Smooth muscle cell (in vitro differentiated cells): ENCODE results near the gene CCNDBP1. TPM values are rescaled to one million over a fixed set of nuclear protein-coding genes. Genes with fewer than 3 reads are reported as not detected.

Experiments used
- DNase-seq: peaks from one replicate; lab custom pipeline; 2025; ENCODE audit not compliant: unreplicated experiment; lab: John Stamatoyannopoulos, UW
- H2AFZ ChIP-seq: fragments of 200-600 bp; sonication (generic); 2 replicates; pipeline ENCODE4 v1.6.0; 2016; ENCODE audit warnings: antibody characterized with exemption, low read depth, mild to moderate bottlenecking
- H3F3A ChIP-seq: fragments of 200-600 bp; sonication (generic); 2 replicates; pipeline ENCODE4 v1.6.0; 2017; ENCODE audit warnings: antibody characterized with exemption, low read depth
- H3K27ac ChIP-seq: fragments of 200-600 bp; sonication (generic); 2 replicates; pipeline ENCODE4 v1.5.1; 2016; ENCODE audit warnings: low read depth, mild to moderate bottlenecking
- H3K27me3 ChIP-seq: fragments of 200-600 bp; sonication (generic); 2 replicates; pipeline ENCODE4 v1.6.1; 2016; ENCODE audit warnings: low read depth, mild to moderate bottlenecking
- H3K36me3 ChIP-seq: fragments of 200-600 bp; sonication (generic); 2 replicates; pipeline ENCODE4 v1.5.1; 2016; ENCODE audit warnings: low read depth
- H3K4me1 ChIP-seq: fragments of 200-600 bp; sonication (generic); 2 replicates; pipeline ENCODE4 v1.5.1; 2016; ENCODE audit warnings: low read depth
- H3K4me2 ChIP-seq: fragments of 200-600 bp; sonication (generic); 2 replicates; pipeline ENCODE4 v1.6.0; 2016; ENCODE audit warnings: mild to moderate bottlenecking
- H3K4me3 ChIP-seq: fragments of 200-600 bp; sonication (generic); 2 replicates; pipeline ENCODE4 v1.5.1; 2016; ENCODE audit warnings: mild to moderate bottlenecking
- H3K79me2 ChIP-seq: fragments of 200-600 bp; sonication (generic); 2 replicates; pipeline ENCODE4 v1.6.0; 2016; ENCODE audit warnings: low read depth, mild to moderate bottlenecking
- H3K9ac ChIP-seq: fragments of 200-600 bp; sonication (generic); 2 replicates; pipeline ENCODE4 v1.6.0; 2016; ENCODE audit warnings: low read depth
- H3K9me3 ChIP-seq: fragments of 200-600 bp; sonication (generic); replicated peaks from 2 replicates; pipeline ENCODE4 v1.5.1; 2016; ENCODE audit warnings: low read depth
- H4K20me1 ChIP-seq: fragments of 200-600 bp; sonication (generic); 2 replicates; pipeline ENCODE4 v1.6.0; 2016; ENCODE audit warnings: low read depth
- CTCF ChIP-seq: fragments of 200-600 bp; sonication (generic); IDR thresholded peaks from 2 replicates; pipeline ENCODE4 v1.5.1; 2017; ENCODE audit warnings: borderline replicate concordance, mild to moderate bottlenecking, antibody characterized with exemption; ENCODE audit not compliant: insufficient read depth, poor library complexity, severe bottlenecking
- WGBS: methylation state at CpG from one replicate; pipeline ENCODE4 v1.1.7; 2016; ENCODE audit warnings: low lambda C conversion rate; 5-methylcytosine and 5-hydroxymethylcytosine counted together
- polyA plus RNA-seq: library from polyadenylated mRNA; unstranded; fragments of >200 nt; fragmentation: Nextera tagmentation; extraction: Ambion mirVana; gene quantifications from 2 replicates; pipeline ENCODE4 v1.2.1, GENCODE V29; 2016
- total RNA-seq: library from RNA; depleted of rRNA; stranded (reverse); fragments of >200 nt; gene quantifications from 2 replicates; pipeline ENCODE4 v1.2.3, GENCODE V29; 2014

Gene CCNDBP1
- total RNA-seq, result 29.6 and 30.5 TPM in 2 replicates
- polyA plus RNA-seq, result 22.1 and 33.4 TPM in 2 replicates

GRCh38 chr15:43185157-43186002 lies at the start of gene CCNDBP1:
CCNDBP1 (plus strand) TSS chr15:43185403; CDS start chr15:43185499, 96 bp downstream.
- peaks cover 8% of the 10 kb centered on the region for H3K4me1 ChIP-seq
- peak within 1 kb of the TSS; percentile 95 for H2AFZ ChIP-seq
- H3K27ac ChIP-seq, result no peak within 1 kb of the TSS
- peaks cover 14% of the 10 kb centered on the region for H3F3A ChIP-seq
- peak; percentile 25 for DNase-seq
- no peaks in the 10 kb centered on the region for H4K20me1 ChIP-seq
- peak within 1 kb of the TSS; percentile 85 for H3K4me3 ChIP-seq
- H3K4me2 ChIP-seq, result peak within 1 kb of the TSS; percentile 99
- H3K9ac ChIP-seq, result peak within 1 kb of the TSS; percentile 36
- H3K79me2 ChIP-seq, result peaks cover 9% of the 10 kb centered on the region
- H3K9me3 ChIP-seq, result no peaks in the 10 kb centered on the region
- H3K36me3 ChIP-seq, result no peaks in the 10 kb centered on the region
- H3K27me3 ChIP-seq, result no peaks in the 10 kb centered on the region
- TF ChIP-seq CTCF, result peak; percentile 31
- WGBS, result under 1% methylated on average over 45 of the region's 69 CpGs

- no peaks in the 10 kb centered on the region for H4K20me1 ChIP-seq
- DNase-seq, result no peak
- no peak overlapping the region for H3K9ac ChIP-seq
- TF ChIP-seq CTCF, result no peak
- no peaks in the 10 kb centered on the region for H3F3A ChIP-seq
- H3K4me3 ChIP-seq, result no peak overlapping the region
- no peaks in the 10 kb centered on the region for H3K4me1 ChIP-seq
- H3K79me2 ChIP-seq, result no peaks in the 10 kb centered on the region
- H3K27me3 ChIP-seq, result no peaks in the 10 kb centered on the region
- no peaks in the 10 kb centered on the region for H3K9me3 ChIP-seq
- no peak overlapping the region for H3K27ac ChIP-seq
- no peak overlapping the region for H3K4me2 ChIP-seq
- H3K36me3 ChIP-seq, result no peaks in the 10 kb centered on the region
- 87% methylated on average over 4 of the region's 4 CpGs for WGBS
- H2AFZ ChIP-seq, result no peak overlapping the region
Observed at GRCh38 chr15:43143203-43143941, 41.8 kb upstream of the CCNDBP1 start.

GRCh38 chr15:43144512-43144911 lies 40.7 kb upstream of the CCNDBP1 start:
- no peak overlapping the region for H3K4me2 ChIP-seq
- no peak overlapping the region for H3K9ac ChIP-seq
- no peaks in the 10 kb centered on the region for H3K36me3 ChIP-seq
- no peak for TF ChIP-seq CTCF
- no peaks in the 10 kb centered on the region for H3K79me2 ChIP-seq
- peaks cover under 1% of the 10 kb centered on the region for H3F3A ChIP-seq
- H3K9me3 ChIP-seq, result no peaks in the 10 kb centered on the region
- no peaks in the 10 kb centered on the region for H3K27me3 ChIP-seq
- no peak overlapping the region for H3K27ac ChIP-seq
- no peak for DNase-seq
- H4K20me1 ChIP-seq, result no peaks in the 10 kb centered on the region
- no peaks in the 10 kb centered on the region for H3K4me1 ChIP-seq
- no peak overlapping the region for H2AFZ ChIP-seq
- no peak overlapping the region for H3K4me3 ChIP-seq
